H7 (cell line): Measurements from ENCODE around the gene BTBD9. TPM values are rescaled to one million over a fixed set of nuclear protein-coding genes. Genes with fewer than 3 reads are reported as not detected.
A peak's percentile ranks its signal among the peaks of the same experiment; 100 is the strongest.

ENCODE experiments used
- DNase-seq: peaks from one replicate; pipeline ENCODE4 v3.0.0; 2012
- H3K27me3 ChIP-seq: 2 replicates; pipeline ENCODE4 v1.6.0; 2011; ENCODE audit warnings: mild to moderate bottlenecking, low read length; ENCODE audit not compliant: control insufficient read depth, insufficient read depth
- H3K36me3 ChIP-seq: replicated peaks from 2 replicates; pipeline ENCODE4 v1.5.1; 2011; ENCODE audit warnings: low read length; ENCODE audit not compliant: control insufficient read depth, insufficient read depth
- H3K4me3 ChIP-seq: 2 replicates; pipeline ENCODE4 v1.5.1; 2011; ENCODE audit warnings: low read depth, mild to moderate bottlenecking, control low read depth, low read length, moderate library complexity; ENCODE audit not compliant: insufficient read depth
- total RNA-seq: library from RNA; depleted of rRNA; stranded (reverse); fragments of >200 nt; shearing (Covaris generic); gene quantifications from 2 replicates; pipeline ENCODE4 v1.2.3, GENCODE V29; 2014; rRNA removed

Gene BTBD9
- 5.0 and 6.1 TPM in 2 replicates for total RNA-seq

GRCh38 chr6:38639498-38640215, at the start of gene BTBD9:
BTBD9 (minus strand) TSS chr6:38639929.
- H3K27me3 ChIP-seq, result no peaks in the 10 kb centered on the region
- H3K4me3 ChIP-seq, result peak within 1 kb of the TSS; percentile 84
- peak; percentile 92 for DNase-seq
- H3K36me3 ChIP-seq, result no peaks in the 10 kb centered on the region

- peak; percentile 56 for DNase-seq
- no peak overlapping the region for H3K4me3 ChIP-seq
- H3K36me3 ChIP-seq, result peaks cover 3% of the 10 kb centered on the region
- H3K27me3 ChIP-seq, result no peaks in the 10 kb centered on the region
Measured at GRCh38 chr6:38688579-38689087, 48.9 kb upstream of the BTBD9 start.

- H3K4me3 ChIP-seq, result no peak overlapping the region
- H3K27me3 ChIP-seq, result no peaks in the 10 kb centered on the region
- H3K36me3 ChIP-seq, result peaks cover 10% of the 10 kb centered on the region
- no peak for DNase-seq
Measured at GRCh38 chr6:38687549-38687948, 47.8 kb upstream of the BTBD9 start.

- DNase-seq, result no peak
- Histone ChIP-seq H3K4me3 (no peak overlapping the region), H3K36me3 (peaks cover 10% of the 10 kb centered on the region), H3K27me3 (no peaks in the 10 kb centered on the region)
Measured at GRCh38 chr6:38687043-38687353, 47.3 kb upstream of the BTBD9 start.

GRCh38 chr6:38686270-38687042, 46.7 kb upstream of the BTBD9 start:
- DNase-seq, result no peak
- H3K4me3 ChIP-seq, result no peak overlapping the region
- no peaks in the 10 kb centered on the region for H3K27me3 ChIP-seq
- peaks cover 14% of the 10 kb centered on the region for H3K36me3 ChIP-seq

GRCh38 chr6:38684904-38685303, 45.2 kb upstream of the BTBD9 start:
- peaks cover 14% of the 10 kb centered on the region for H3K36me3 ChIP-seq
- DNase-seq, result no peak
- no peak overlapping the region for H3K4me3 ChIP-seq
- no peaks in the 10 kb centered on the region for H3K27me3 ChIP-seq

GRCh38 chr6:38684237-38684636, 44.5 kb upstream of the BTBD9 start:
- no peaks in the 10 kb centered on the region for H3K27me3 ChIP-seq
- no peak for DNase-seq
- H3K36me3 ChIP-seq, result peaks cover 16% of the 10 kb centered on the region
- H3K4me3 ChIP-seq, result no peak overlapping the region

- DNase-seq, result no peak
- Histone ChIP-seq H3K27me3 (no peaks in the 10 kb centered on the region), H3K36me3 (peaks cover 23% of the 10 kb centered on the region), H3K4me3 (no peak overlapping the region)
Measured at GRCh38 chr6:38681850-38682249, 42.1 kb upstream of the BTBD9 start.

GRCh38 chr6:38679668-38680067, 39.9 kb upstream of the BTBD9 start:
- Histone ChIP-seq H3K27me3 (no peaks in the 10 kb centered on the region), H3K4me3 (no peak overlapping the region), H3K36me3 (peaks cover 27% of the 10 kb centered on the region)
- DNase-seq, result no peak

- no peak overlapping the region for H3K4me3 ChIP-seq
- DNase-seq, result no peak
- peaks cover 26% of the 10 kb centered on the region for H3K36me3 ChIP-seq
- no peaks in the 10 kb centered on the region for H3K27me3 ChIP-seq
Measured at GRCh38 chr6:38678178-38678760, 38.5 kb upstream of the BTBD9 start.

- Histone ChIP-seq H3K36me3 (peaks cover 20% of the 10 kb centered on the region), H3K4me3 (no peak overlapping the region), H3K27me3 (no peaks in the 10 kb centered on the region)
- DNase-seq, result no peak
Measured at GRCh38 chr6:38676974-38677544, 37.3 kb upstream of the BTBD9 start.

- DNase-seq, result no peak
- Histone ChIP-seq H3K36me3 (peaks cover 16% of the 10 kb centered on the region), H3K27me3 (no peaks in the 10 kb centered on the region), H3K4me3 (no peak overlapping the region)
Measured at GRCh38 chr6:38676236-38676973, 36.7 kb upstream of the BTBD9 start.

GRCh38 chr6:38673397-38674165, 33.9 kb upstream of the BTBD9 start:
- DNase-seq, result no peak
- Histone ChIP-seq H3K36me3 (peaks cover 13% of the 10 kb centered on the region), H3K27me3 (no peaks in the 10 kb centered on the region), H3K4me3 (no peak overlapping the region)
